Activated CD8-positive, alpha-beta memory T cell treated with anti-CD3 and anti-CD28 coated beads, Interleukin-2, amount 50 U/mL, for 1 hour (primary cell): ENCODE results near the gene TM4SF5.

Source experiments
- DNase-seq: peaks from one replicate; pipeline ENCODE4 v3.0.0-alpha.2; 2020; ENCODE audit errors: extremely low read depth

TM4SF5 gene

DNA sequence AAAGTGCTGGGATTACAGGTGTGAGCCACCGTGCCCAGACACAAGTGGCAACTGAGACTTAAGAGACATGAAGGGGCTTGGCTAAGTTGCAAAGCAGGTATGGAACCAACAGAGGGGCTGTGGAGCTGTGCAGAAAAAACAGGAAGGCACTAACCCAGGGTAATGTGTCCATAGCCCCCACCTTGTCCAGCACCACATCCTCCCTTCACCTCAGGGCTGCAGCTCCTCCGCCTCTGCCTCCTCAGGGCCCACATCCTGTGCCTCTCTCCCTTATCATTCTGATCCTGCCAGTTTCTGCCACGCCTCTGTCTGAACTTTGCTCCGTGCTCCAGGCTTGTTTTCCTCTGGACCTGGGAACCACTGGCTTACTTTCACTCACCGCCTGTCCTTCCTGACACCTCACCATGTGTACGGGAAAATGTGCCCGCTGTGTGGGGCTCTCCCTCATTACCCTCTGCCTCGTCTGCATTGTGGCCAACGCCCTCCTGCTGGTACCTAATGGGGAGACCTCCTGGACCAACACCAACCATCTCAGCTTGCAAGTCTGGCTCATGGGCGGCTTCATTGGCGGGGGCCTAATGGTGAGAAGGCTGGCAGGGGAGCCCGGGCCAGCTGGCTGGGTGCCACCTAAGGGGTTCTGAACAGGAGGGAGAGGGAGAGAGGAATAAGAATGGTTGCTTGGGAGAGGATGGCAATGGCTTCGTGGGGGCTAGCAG is at the start of gene TM4SF5:
Gene TM4SF5 (plus strand): TSS at position 368 of the 716 bp plus-strand sequence. CDS start 37 bp downstream, at position 405.
- DNase-seq, result no peak

DNA sequence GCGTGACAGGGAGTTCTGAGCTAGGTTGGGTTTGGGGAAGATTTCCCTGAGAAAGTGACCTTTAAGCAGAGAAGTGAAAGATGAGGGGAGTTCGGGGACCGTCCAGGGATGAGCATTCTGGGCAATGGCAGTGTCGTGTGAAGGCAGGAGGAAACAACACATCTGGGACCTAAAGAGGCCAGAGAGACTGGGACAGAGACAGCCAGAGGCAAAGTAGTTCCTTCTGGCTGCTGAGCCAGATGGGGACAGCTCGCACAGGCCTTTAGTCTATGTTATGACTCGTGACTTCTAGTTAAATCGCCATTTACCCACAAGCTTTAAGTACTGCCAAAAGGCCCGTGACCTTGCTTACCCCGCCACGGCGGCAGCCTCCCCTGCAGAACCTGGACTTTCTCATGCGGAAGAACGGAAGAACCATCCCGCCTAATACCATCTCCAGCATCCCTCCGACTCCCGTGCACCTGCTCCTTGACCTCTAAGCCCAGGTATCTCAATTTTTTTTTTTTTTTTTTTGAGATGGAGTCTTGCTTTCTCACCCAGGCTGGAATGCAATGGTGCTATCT is 48.9 kb upstream of the TM4SF5 start:
- no peak for DNase-seq

- DNase-seq, result no peak
Observed at GRCh38 chr17:4724650-4725049, 47.0 kb upstream of the TM4SF5 start.

DNA sequence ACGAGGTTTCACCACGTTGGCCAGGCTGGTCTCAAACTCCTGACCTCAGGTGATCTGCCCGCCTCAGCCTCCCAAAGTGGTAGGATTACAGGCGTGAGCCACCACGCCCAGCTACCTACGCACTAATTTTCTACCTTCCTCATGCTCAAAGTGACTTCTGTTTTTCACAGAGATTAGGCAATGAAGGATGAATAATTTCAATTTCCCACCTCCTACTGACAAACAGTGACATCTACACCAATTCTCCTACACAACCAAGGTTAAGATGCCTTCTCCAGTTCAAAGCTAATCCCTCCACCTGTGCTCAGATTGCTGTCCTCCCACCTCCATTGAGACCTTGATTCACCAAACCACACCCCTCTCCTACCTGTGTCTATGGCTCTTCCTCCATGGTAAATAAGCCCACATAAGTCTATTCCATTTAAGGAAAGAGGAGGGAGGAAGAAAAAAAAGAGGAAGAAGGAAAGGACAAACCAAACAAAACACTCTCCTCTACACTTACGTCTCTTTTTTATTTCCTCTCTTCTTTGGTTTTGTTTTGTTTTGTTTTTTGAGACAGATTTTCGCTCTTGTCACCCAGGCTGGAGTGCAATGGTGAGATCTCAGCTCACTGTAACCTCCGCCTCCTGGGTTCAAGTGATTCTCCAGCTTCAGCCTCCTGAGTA is 45.9 kb upstream of the TM4SF5 start:
- no peak for DNase-seq

DNA sequence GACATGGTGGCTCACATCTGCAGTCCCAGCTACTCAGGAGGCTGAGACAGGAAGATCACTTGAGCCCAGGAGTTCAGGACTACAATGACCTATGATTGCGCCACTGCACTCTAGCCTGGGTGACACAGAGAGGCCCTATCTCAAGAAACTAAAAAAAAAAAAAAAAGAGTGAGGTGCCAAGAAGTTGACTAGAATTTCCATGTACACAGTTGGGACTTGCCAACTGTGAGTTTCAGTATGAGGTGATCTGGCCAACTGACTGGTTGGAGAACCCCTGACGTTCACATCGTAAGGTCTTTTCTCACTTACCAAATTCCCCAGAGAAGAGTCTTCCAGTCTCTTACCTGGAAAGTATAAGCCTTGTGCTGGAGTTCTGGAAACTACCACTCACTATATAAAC is 43.6 kb upstream of the TM4SF5 start:
- DNase-seq, result no peak

DNA sequence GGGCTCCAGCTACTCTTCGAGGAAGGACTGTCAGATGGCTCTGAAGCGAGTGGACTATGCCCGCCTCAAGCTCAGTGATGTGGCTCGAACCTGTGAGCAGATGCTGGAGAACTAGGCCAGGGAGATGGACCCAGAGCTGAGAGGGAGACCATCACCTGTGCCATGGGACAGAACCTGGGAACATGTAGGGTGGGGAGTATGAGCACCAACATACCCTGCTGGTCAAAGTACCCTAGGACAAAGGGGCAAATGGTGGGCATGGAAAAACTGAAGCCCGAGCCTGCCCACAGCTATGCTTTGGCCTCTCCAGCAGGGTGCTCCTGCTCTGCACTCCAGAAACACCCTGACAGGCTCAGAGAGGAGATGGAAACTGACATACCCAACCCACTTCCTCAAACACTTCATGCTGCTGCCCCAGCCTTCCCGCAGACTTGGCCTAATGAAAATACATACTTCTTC is 38.6 kb upstream of the TM4SF5 start:
- DNase-seq, result no peak

DNA sequence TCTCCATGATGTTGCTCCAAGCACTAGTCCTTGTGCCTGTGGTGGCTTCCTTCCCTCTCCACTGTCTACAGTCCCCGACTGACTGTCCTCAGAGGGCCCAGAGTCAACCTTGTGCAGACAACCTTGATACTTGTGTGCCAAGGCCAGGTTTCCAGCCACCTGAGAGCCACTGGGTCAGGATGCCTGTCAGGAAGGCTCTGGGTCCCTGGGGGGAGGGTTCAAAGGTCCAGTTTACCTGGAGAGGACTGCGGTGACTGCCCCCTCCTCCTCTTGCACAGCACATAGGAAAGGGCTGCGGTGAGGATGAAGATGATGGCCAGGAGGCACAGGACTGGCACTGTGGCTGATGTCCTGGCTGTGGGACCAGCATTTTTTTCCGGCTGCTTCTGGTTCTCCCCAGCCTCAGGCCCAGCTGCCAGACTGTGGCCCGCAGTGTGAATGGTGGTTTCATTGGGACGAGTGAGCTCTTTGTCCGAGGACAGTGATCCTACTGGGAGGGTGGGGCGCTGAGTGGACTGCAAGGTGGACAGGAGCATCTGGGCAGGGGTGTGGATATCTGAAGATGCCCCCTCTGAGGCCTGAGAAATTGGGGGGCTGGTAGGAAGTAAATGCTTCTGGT is 36.7 kb upstream of the TM4SF5 start:
- no peak for DNase-seq

DNA sequence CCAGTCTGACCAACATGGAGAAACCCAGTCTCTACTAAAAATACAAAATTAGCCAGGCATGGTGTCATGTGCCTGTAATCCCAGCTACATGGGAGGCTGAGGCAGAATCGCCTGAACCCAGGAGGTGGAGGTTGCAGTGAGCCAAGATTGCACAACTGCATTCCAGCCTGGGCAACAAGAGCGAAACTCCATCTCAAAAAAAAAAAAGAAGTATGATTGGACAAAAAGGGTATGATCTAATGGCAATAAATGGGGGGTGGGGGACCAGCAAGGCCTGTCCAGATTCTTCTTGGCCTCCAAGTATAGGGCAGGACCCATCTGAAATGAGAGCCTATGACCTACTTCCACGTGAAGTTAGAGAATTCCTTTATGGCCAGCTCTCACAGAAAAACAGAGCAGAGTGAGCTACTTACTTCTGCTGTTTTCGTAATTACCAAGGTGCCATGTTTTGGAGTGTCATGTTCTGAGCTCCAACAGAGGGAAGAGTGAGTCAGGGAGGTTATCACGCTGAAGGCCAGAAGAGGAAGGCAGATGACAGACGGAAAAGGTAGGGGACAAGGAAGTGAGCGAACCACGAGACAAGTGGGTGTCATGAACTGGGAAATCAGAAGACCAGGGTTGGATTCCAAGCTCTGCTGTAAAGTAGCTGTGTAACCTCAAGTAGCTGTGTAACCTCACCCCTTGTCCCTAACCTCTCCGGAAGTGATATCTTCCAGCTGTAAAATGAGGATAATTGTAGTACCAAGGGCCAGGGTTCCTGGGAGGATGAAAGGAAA is 35.6 kb upstream of the TM4SF5 start:
- DNase-seq, result no peak

- DNase-seq, result no peak
Observed at GRCh38 chr17:4738136-4739121, 33.3 kb upstream of the TM4SF5 start.

DNA sequence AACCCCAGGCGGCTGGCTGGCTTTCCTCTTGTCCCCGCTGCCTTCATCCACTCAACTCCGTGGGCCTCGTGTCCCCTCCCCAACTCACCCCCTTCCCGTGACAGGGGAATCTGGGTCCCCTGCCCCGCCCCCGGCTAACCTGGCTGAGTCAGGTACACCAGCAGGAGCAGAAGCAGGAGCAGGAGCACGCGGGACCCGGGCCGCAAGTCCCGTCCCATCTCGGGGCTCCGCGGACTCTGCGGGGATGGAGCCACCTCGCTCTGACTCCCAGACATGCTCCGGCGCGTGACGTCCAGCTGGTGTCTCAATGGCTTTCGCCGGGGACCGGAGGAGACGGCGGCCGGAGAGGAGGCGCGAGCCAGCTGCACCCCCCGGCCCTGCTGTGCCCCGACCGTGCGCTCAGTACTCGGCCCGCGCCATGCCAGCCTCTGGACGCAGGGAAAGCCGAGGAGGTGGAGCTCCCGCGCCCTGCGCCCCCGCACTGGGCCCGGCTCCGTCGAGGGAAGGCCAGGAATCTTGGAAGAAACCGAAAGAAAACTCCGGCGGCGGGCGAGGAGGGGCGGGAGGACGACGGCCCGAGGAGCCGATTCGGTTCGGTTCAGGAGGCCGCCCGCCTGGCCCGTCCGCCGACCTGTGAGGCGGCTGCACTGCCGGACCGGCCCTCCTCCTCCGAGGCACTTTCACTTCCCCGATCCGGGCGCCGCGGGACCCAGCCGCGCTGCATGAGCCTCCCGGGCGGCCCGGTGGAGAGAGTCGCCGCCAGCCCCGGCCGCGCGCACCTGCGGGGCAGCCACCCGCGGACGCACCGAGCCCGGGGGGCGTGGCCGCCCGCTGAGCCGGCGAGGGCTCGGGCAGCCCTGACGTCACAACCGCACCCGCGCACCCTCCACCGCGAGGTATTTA is 32.3 kb upstream of the TM4SF5 start, which contains the start of the genes CXCL16 and ZMYND15:
Gene CXCL16 (minus strand): TSS at position 807 of the 903 bp plus-strand sequence. CDS start 589 bp downstream, at position 218.
Gene ZMYND15 (plus strand): TSS at position 712 of the 903 bp plus-strand sequence. CDS start 716 bp downstream, outside the sequence.
- DNase-seq, result no peak

GRCh38 chr17:4740025-4740351 is 31.7 kb upstream of the TM4SF5 start:
- peak; percentile 28 for DNase-seq

DNA sequence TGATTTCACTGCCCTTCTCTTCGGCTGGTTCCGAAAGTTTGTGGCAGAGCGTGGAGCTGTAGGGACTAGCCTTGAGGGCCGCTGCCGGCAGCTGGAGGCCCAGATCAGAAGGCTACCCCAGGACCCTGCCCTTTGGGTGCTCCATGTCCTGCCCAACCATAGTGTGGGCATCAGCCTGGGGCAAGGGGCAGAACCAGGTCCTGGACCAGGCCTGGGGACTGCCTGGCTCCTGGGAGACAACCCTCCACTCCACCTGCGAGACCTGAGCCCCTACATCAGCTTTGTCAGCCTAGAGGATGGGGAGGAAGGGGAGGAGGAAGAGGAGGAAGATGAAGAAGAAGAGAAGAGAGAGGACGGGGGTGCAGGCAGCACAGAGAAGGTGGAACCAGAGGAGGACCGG is 31.1 kb upstream of the TM4SF5 start:
- no peak for DNase-seq

- DNase-seq, result no peak
Observed at GRCh38 chr17:4741544-4741943, 30.1 kb upstream of the TM4SF5 start.

- DNase-seq, result no peak
Observed at GRCh38 chr17:4742133-4742532, 29.6 kb upstream of the TM4SF5 start.

GRCh38 chr17:4742629-4743028 is 29.1 kb upstream of the TM4SF5 start:
- no peak for DNase-seq

GRCh38 chr17:4743216-4743615 is 28.5 kb upstream of the TM4SF5 start:
- no peak for DNase-seq

DNA sequence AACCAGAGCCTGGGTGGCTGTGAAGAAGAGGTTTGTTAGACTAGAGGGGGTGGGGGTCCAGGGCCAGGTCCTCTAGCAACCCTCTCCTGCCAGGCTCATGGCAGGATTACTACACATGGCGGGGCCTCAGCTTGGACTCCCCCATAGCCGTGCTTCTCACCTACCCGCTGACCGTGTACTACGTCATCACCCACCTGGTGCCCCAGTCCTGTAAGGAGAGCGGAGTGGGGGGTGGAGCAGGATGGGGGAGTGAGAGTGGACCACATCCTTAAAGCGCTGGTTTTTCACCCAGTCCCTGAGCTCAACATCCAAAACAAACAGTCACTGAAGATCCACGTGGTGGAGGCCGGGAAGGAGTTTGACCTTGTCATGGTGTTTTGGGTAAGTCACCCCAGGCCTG is 27.8 kb upstream of the TM4SF5 start:
- no peak for DNase-seq

DNA sequence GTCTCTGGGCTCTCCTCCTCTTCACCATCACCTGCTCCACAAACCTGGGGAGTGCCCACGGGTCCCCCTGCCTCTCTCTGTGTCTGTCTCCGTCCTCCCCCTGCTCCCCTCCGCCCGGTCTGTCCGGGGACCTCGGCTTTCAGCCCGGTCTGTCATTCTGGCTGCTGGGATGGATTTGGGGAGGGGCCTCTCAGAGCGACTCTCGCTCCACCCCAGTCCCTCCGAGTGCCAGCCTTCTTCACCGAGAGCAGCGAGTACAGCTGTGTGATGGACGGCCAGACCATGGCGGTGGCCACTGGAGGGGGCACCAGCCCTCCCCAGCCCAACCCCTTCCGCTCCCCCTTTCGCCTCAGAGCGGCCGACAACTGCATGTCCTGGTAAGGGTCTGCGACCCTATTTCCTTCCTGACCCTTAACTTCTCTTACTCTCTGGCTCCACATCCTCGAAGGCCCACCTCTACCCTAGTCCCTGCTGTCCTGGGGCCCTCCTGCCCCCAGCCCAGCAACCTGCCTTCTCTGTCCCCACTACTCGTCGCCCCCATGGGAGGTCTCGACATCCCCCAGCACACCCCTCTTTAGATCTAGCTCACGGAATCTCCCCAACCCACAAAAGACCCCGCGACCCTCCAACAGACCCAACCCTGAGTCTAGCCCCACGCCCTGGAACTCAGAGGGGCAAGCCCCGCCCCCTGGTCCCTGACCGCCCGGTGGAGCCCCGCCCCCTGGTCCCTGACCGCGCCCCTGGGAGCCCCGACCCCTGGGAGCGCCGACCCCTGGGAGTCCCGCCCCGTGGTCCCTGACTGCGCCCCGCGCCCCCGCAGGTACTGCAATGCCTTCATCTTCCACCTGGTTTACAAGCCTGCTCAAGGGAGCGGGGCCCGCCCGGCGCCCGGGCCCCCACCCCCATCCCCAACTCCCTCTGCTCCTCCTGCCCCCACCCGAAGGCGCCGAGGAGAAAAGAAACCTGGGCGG is 26.4 kb upstream of the TM4SF5 start:
- DNase-seq, result no peak
